HS-27A (cell line): ENCODE results near the gene GFOD1.

Experiments used
- DNase-seq: peaks from one replicate; pipeline ENCODE4 v3.0.0-alpha.2; 2012; ENCODE audit warnings: low read depth, missing footprints

The GFOD1 gene

GRCh38 chr6:13375360-13375878 lies 112.0 kb downstream of the GFOD1 start:
- DNase-seq = no peak

GRCh38 chr6:13373919-13374318 lies 113.5 kb downstream of the GFOD1 start:
- no peak for DNase-seq

- no peak for DNase-seq
Observed at GRCh38 chr6:13373488-13373886, 113.9 kb downstream of the GFOD1 start.

- no peak for DNase-seq
Observed at GRCh38 chr6:13372688-13373487, 114.5 kb downstream of the GFOD1 start.

GRCh38 chr6:13372076-13372475 lies 115.3 kb downstream of the GFOD1 start:
- no peak for DNase-seq

GRCh38 chr6:13371421-13372072 lies 115.9 kb downstream of the GFOD1 start:
- no peak for DNase-seq

- no peak for DNase-seq
Observed at GRCh38 chr6:13370623-13371022, 116.8 kb downstream of the GFOD1 start.

GRCh38 chr6:13369591-13369990 lies 117.8 kb downstream of the GFOD1 start:
- DNase-seq = no peak

- DNase-seq = no peak
Observed at GRCh38 chr6:13368731-13369115, 118.7 kb downstream of the GFOD1 start.

GRCh38 chr6:13368079-13368730 lies 119.2 kb downstream of the GFOD1 start:
- DNase-seq = no peak

GRCh38 chr6:13367396-13367795 lies 120.0 kb downstream of the GFOD1 start:
- no peak for DNase-seq

GRCh38 chr6:13365320-13365719 lies 122.1 kb downstream of the GFOD1 start:
- DNase-seq = no peak

GRCh38 chr6:13364842-13365241 lies 122.6 kb downstream of the GFOD1 start:
- DNase-seq = no peak

- DNase-seq = peak; percentile 72
Observed at GRCh38 chr6:13362412-13362811, 125.0 kb downstream of the GFOD1 start.

GRCh38 chr6:13360671-13361540 lies 126.5 kb downstream of the GFOD1 start:
- no peak for DNase-seq

- no peak for DNase-seq
Observed at GRCh38 chr6:13359287-13359686, 128.1 kb downstream of the GFOD1 start.

GRCh38 chr6:13358511-13358910 lies 128.9 kb downstream of the GFOD1 start:
- DNase-seq = no peak

GRCh38 chr6:13357551-13358075 lies 129.8 kb downstream of the GFOD1 start:
- no peak for DNase-seq

GRCh38 chr6:13355999-13356785 lies 131.2 kb downstream of the GFOD1 start:
- DNase-seq = no peak

GRCh38 chr6:13355043-13355945 lies 132.1 kb downstream of the GFOD1 start:
- peak; percentile 93 for DNase-seq
